GM06990 (cell line): ENCODE measurements around the gene SLC35C1.
"Not testable (repeated sequence)": the region's sequence is repeated elsewhere in the genome, so short reads cannot be mapped to it uniquely, and the experiment has no call there.

Source experiments
- DNase-seq: peaks from one replicate; pipeline ENCODE4 v3.0.0-alpha.2; 2011; ENCODE audit not compliant: insufficient read length; ENCODE audit errors: extremely low read depth
- H3K27me3 ChIP-seq: replicated peaks from 2 replicates; pipeline ENCODE4 v1.6.0; 2011; ENCODE audit warnings: low read length; ENCODE audit not compliant: control insufficient read depth, insufficient read depth
- H3K36me3 ChIP-seq: 2 replicates; pipeline ENCODE4 v1.5.1; 2011; ENCODE audit warnings: low read length; ENCODE audit not compliant: control insufficient read depth, insufficient read depth
- H3K4me3 ChIP-seq: replicated peaks from 2 replicates; pipeline ENCODE4 v1.5.1; 2011; ENCODE audit warnings: low read depth, mild to moderate bottlenecking, control low read depth, low read length
- CTCF ChIP-seq: IDR thresholded peaks from 2 replicates; pipeline ENCODE4 v1.5.1; 2011; ENCODE audit warnings: low read length, control low read depth, mild to moderate bottlenecking, inconsistent platforms; ENCODE audit not compliant: insufficient read depth, poor library complexity, severe bottlenecking

SLC35C1 gene

GRCh38 chr11:45839204-45839603, 34.3 kb downstream of the SLC35C1 start:
- DNase-seq, result no peak
- Histone ChIP-seq H3K4me3 (no peak overlapping the region), H3K36me3 (no peaks in the 10 kb centered on the region), H3K27me3 (no peaks in the 10 kb centered on the region)
- TF ChIP-seq CTCF, result no peak

- H3K36me3 ChIP-seq, DNase-seq, H3K4me3 ChIP-seq, H3K27me3 ChIP-seq: not testable (repeated sequence)
Observed at GRCh38 chr11:45840251-45840650, 35.3 kb downstream of the SLC35C1 start.

GRCh38 chr11:45843158-45843924, 38.4 kb downstream of the SLC35C1 start:
- Histone ChIP-seq H3K36me3 (no peaks in the 10 kb centered on the region), H3K27me3 (no peaks in the 10 kb centered on the region), H3K4me3 (no peak overlapping the region)
- DNase-seq, result peak; percentile 71
- TF ChIP-seq CTCF, result peak; percentile 96

- no peaks in the 10 kb centered on the region for H3K36me3 ChIP-seq
- H3K27me3 ChIP-seq, result no peaks in the 10 kb centered on the region
- DNase-seq, result no peak
- no peak for TF ChIP-seq CTCF
- no peak overlapping the region for H3K4me3 ChIP-seq
Observed at GRCh38 chr11:45844822-45845578, 40.1 kb downstream of the SLC35C1 start.

GRCh38 chr11:45846174-45846675, 41.3 kb downstream of the SLC35C1 start:
- H3K4me3 ChIP-seq, result no peak overlapping the region
- no peak for DNase-seq
- H3K27me3 ChIP-seq, result no peaks in the 10 kb centered on the region
- H3K36me3 ChIP-seq, result no peaks in the 10 kb centered on the region
- TF ChIP-seq CTCF, result no peak
